GM12892 (cell line): ENCODE results near the gene ETHE1.

ENCODE experiments used
- POLR2A ChIP-seq: IDR thresholded peaks from 2 replicates; pipeline ENCODE4 v1.6.1; 2011; ENCODE audit warnings: low read depth, low read length, control low read depth
- POLR2AphosphoS5 ChIP-seq: IDR thresholded peaks from 2 replicates; pipeline ENCODE4 v1.6.1; 2011; ENCODE audit warnings: low read depth, low read length, control low read depth
- TAF1 ChIP-seq: IDR thresholded peaks from 2 replicates; pipeline ENCODE4 v1.6.1; 2011; ENCODE audit warnings: low read depth, mild to moderate bottlenecking, control low read depth, low read length, borderline replicate concordance

DNA sequence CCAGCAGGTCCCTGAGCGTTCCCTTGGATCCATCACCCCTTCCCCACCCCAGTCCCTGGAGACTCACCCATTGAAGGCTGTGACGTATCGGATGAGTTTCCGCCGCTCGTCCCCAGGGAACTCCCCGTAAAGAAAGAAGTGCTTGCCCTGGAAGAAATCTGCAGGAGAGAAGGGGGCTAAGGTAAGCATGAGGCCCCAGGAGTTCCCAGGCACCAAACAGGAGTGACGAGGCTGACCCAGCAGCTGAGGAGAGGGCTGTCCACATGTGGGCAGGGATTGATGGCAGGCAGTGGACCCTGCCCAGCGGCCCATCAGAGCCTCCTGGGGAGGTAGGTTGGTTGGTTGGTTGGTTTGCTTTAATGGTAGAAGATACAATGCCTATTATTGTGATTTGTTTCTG lies 17.1 kb upstream of the ETHE1 start:
- TF ChIP-seq POLR2AphosphoS5 (no peak), TAF1 (no peak), POLR2A (no peak)
